HepG2 (cell line): Measurements from ENCODE around the gene C6orf58. TPM values are rescaled to one million over a fixed set of nuclear protein-coding genes. Genes with fewer than 3 reads are reported as not detected.

Source experiments
- BHLHE40 ChIP-seq: IDR thresholded peaks from 2 replicates; pipeline ENCODE4 v1.6.1; 2011; ENCODE audit warnings: low read length, improper control_type of control experiment
- PAWR ChIP-seq: sonication (generic); formaldehyde crosslinking; IDR thresholded peaks from 2 replicates; pipeline ENCODE4 v1.4.0; 2020; ENCODE audit warnings: missing genetic modification reagents, mild to moderate bottlenecking, borderline replicate concordance
- SMAD9 ChIP-seq: sonication (generic); formaldehyde crosslinking; IDR thresholded peaks from 2 replicates; pipeline ENCODE4 v1.5.1; 2020; ENCODE audit warnings: mild to moderate bottlenecking, missing genetic modification reagents
- TBL1XR1 ChIP-seq: fragments of 150-350 bp; IDR thresholded peaks from 2 replicates; pipeline ENCODE4 v1.6.1; 2014; ENCODE audit warnings: borderline replicate concordance, low read length; ENCODE audit not compliant: partially characterized antibody
- ZNF460 ChIP-seq: sonication (generic); formaldehyde crosslinking; IDR thresholded peaks from 2 replicates; pipeline ENCODE4 v1.5.1; 2020; ENCODE audit warnings: missing genetic modification reagents, mild to moderate bottlenecking, borderline replicate concordance
- ZNF570 ChIP-seq: sonication (generic); formaldehyde crosslinking; IDR thresholded peaks from 2 replicates; pipeline ENCODE4 v1.4.0; 2020; ENCODE audit warnings: mild to moderate bottlenecking, missing genetic modification reagents, borderline replicate concordance
- ZNF841 ChIP-seq: sonication (generic); formaldehyde crosslinking; IDR thresholded peaks from 2 replicates; pipeline ENCODE4 v1.8.1; 2023; ENCODE audit warnings: missing genetic modification reagents, borderline replicate concordance
- ZSCAN21 ChIP-seq: sonication (generic); formaldehyde crosslinking; IDR thresholded peaks from 2 replicates; pipeline ENCODE4 v1.8.0; 2022; ENCODE audit warnings: mild to moderate bottlenecking, missing genetic modification reagents, moderate library complexity, borderline replicate concordance
- polyA plus RNA-seq, 8 experiments: library from polyadenylated mRNA; depleted of rRNA in 3 of 8; stranded (reverse) in 7 of 8; unstranded in 1 of 8; fragments of >200 nt; fragmentation: Illumina TruSeq in 4 of 8; extraction: Trizol in 4 of 8; gene quantifications; 2 replicates each; pipeline versions ENCODE4 v1.2.1 to v1.2.3, GENCODE V29; 2011 to 2016; ENCODE audit warnings: low read depth in 4 of 8, missing spikeins in 1 of 8, mixed read lengths in 1 of 8; ENCODE audit not compliant: insufficient read depth in 1 of 8
- total RNA-seq, 5 experiments: library from RNA; depleted of rRNA; stranded (reverse); fragments of >200 nt; fragmentation: Illumina TruSeq; extraction: Trizol; gene quantifications; 2 replicates each; pipeline ENCODE4 v1.2.3, GENCODE V29; 2016; ENCODE audit warnings: low read depth in 1 of 5
- TF ChIP-seq, protein P1 (sequence below): sonication (generic); formaldehyde crosslinking; IDR thresholded peaks from 2 replicates; pipeline ENCODE4 v1.4.0; 2020; ENCODE audit warnings: missing genetic modification reagents, borderline replicate concordance
- TF ChIP-seq, protein P2 (sequence below): sonication (generic); formaldehyde crosslinking; IDR thresholded peaks from 2 replicates; pipeline ENCODE4 v1.4.0; 2020; ENCODE audit warnings: mild to moderate bottlenecking, low read depth, missing genetic modification reagents

Gene C6orf58
- total and polyA plus RNA-seq, 2 of the 13 experiments (the other 11 are each of a cell fraction or from before 2014, with no cell fraction given) = not detected

DNA sequence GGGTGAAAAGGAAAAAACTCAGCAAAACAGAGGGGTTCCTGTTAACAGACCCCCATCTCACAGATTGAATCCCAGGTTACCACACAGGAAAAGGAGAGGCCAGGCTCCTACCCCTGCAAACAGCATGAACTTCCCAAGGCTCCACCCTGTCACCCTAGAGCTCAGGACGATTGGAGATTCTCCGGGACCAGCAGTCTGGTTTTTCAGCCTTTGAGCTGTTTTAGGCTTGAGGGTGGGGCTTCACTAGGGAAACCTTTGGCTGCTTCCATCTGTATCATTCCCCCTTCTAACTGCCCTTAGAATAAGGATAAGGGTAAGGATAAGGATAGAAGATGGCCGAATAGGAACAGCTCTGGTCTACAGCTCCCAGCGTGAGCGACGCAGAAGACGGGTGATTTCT lies 16.0 kb downstream of the C6orf58 start (continued):
- TF ChIP-seq, protein P1, sequence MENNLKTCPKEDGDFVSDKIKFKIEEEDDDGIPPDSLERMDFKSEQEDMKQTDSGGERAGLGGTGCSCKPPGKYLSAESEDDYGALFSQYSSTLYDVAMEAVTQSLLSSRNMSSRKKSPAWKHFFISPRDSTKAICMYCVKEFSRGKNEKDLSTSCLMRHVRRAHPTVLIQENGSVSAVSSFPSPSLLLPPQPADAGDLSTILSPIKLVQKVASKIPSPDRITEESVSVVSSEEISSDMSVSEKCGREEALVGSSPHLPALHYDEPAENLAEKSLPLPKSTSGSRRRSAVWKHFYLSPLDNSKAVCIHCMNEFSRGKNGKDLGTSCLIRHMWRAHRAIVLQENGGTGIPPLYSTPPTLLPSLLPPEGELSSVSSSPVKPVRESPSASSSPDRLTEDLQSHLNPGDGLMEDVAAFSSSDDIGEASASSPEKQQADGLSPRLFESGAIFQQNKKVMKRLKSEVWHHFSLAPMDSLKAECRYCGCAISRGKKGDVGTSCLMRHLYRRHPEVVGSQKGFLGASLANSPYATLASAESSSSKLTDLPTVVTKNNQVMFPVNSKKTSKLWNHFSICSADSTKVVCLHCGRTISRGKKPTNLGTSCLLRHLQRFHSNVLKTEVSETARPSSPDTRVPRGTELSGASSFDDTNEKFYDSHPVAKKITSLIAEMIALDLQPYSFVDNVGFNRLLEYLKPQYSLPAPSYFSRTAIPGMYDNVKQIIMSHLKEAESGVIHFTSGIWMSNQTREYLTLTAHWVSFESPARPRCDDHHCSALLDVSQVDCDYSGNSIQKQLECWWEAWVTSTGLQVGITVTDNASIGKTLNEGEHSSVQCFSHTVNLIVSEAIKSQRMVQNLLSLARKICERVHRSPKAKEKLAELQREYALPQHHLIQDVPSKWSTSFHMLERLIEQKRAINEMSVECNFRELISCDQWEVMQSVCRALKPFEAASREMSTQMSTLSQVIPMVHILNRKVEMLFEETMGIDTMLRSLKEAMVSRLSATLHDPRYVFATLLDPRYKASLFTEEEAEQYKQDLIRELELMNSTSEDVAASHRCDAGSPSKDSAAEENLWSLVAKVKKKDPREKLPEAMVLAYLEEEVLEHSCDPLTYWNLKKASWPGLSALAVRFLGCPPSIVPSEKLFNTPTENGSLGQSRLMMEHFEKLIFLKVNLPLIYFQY (CRISPR knock-in tag) = no peak
- TF ChIP-seq ZNF570 (CRISPR knock-in tag) = no peak
- no peak for TF ChIP-seq PAWR (CRISPR knock-in tag)
- TF ChIP-seq, protein P2, sequence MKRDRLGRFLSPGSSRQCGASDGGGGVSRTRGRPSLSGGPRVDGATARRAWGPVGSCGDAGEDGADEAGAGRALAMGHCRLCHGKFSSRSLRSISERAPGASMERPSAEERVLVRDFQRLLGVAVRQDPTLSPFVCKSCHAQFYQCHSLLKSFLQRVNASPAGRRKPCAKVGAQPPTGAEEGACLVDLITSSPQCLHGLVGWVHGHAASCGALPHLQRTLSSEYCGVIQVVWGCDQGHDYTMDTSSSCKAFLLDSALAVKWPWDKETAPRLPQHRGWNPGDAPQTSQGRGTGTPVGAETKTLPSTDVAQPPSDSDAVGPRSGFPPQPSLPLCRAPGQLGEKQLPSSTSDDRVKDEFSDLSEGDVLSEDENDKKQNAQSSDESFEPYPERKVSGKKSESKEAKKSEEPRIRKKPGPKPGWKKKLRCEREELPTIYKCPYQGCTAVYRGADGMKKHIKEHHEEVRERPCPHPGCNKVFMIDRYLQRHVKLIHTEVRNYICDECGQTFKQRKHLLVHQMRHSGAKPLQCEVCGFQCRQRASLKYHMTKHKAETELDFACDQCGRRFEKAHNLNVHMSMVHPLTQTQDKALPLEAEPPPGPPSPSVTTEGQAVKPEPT (CRISPR knock-in tag) = no peak
- TF ChIP-seq ZNF841 (CRISPR knock-in tag) = no peak
- no peak for TF ChIP-seq ZNF460 (CRISPR knock-in tag)
- no peak for TF ChIP-seq TBL1XR1
- no peak for TF ChIP-seq SMAD9
- no peak for TF ChIP-seq ZSCAN21
- TF ChIP-seq BHLHE40 = no peak
- TF ChIP-seq, all 625 proteins: peak for 0
